ENCODE measurements around the gene RIF1. TPM values are rescaled to one million over a fixed set of nuclear protein-coding genes. Genes with fewer than 3 reads are reported as not detected.

RIF1 gene
- total RNA-seq, 1 donor from 2014 or later = 25.3 TPM

- no peak for TF ChIP-seq CTCF (IDR thresholded peaks at IDR 0.05; ENCODE audit: insufficient read depth, low read length, severe bottlenecking)
- no peak for FAIRE-seq
- no peaks in the 10 kb centered on the region for H3K27me3 ChIP-seq (ENCODE audit: control insufficient read depth, insufficient read depth, low read length)
- no peaks in the 10 kb centered on the region for H3K36me3 ChIP-seq (ENCODE audit: control insufficient read depth, insufficient read depth, low read length)
- peak; percentile 46 for DNase-seq (ENCODE audit: low read depth)
- H3K4me3 ChIP-seq (ENCODE audit: low read depth, low read length) = no peak overlapping the region
Observed at GRCh38 chr2:151523850-151524249, 114.1 kb downstream of the RIF1 start.

- Histone ChIP-seq H3K36me3 (ENCODE audit: control insufficient read depth, insufficient read depth, low read length) (no peaks in the 10 kb centered on the region), H3K27me3 (ENCODE audit: control insufficient read depth, insufficient read depth, low read length) (no peaks in the 10 kb centered on the region), H3K4me3 (ENCODE audit: low read depth, low read length) (no peak overlapping the region)
- no peak for TF ChIP-seq CTCF (IDR thresholded peaks at IDR 0.05; ENCODE audit: insufficient read depth, low read length, severe bottlenecking)
- FAIRE-seq (peak; percentile 23), DNase-seq (ENCODE audit: low read depth) (no peak)
Observed at GRCh38 chr2:151525821-151526373, 116.2 kb downstream of the RIF1 start.

GRCh38 chr2:151526572-151527090 lies 116.9 kb downstream of the RIF1 start:
- FAIRE-seq (no peak), DNase-seq (ENCODE audit: low read depth) (no peak)
- Histone ChIP-seq H3K27me3 (ENCODE audit: control insufficient read depth, insufficient read depth, low read length) (no peaks in the 10 kb centered on the region), H3K4me3 (ENCODE audit: low read depth, low read length) (no peak overlapping the region), H3K36me3 (ENCODE audit: control insufficient read depth, insufficient read depth, low read length) (no peaks in the 10 kb centered on the region)
- no peak for TF ChIP-seq CTCF (IDR thresholded peaks at IDR 0.05; ENCODE audit: insufficient read depth, low read length, severe bottlenecking)

Other genes with a start within 250 kb of the RIF1 start
- 0.51 and 0.79 TPM in 2 replicates for gene RBM43, start 148.0 kb upstream of the RIF1 start, total RNA-seq
- 1.3 and 2.6 TPM in 2 replicates for gene NMI, start 120.2 kb upstream of the RIF1 start, total RNA-seq
- gene TNFAIP6, start 52.3 kb upstream of the RIF1 start, total RNA-seq = 0.13 and 2.6 TPM in 2 replicates